GM21529 (cell line): ENCODE measurements around the gene GHRH.

Experiments
- ATAC-seq: cut with Tn5 transposase; IDR thresholded peaks from one replicate; pipeline ENCODE4 v1.9.1; 2021; ENCODE audit not compliant: unreplicated experiment

The GHRH gene

GRCh38 chr20:37209193-37209592 lies 52.4 kb downstream of the GHRH start:
- ATAC-seq, result no peak

GRCh38 chr20:37207171-37207570 lies 54.4 kb downstream of the GHRH start:
- no peak for ATAC-seq

GRCh38 chr20:37205794-37206193 lies 55.8 kb downstream of the GHRH start:
- no peak for ATAC-seq

- ATAC-seq, result no peak
Observed at GRCh38 chr20:37205130-37205529, 56.5 kb downstream of the GHRH start.

- no peak for ATAC-seq
Observed at GRCh38 chr20:37204056-37204455, 57.6 kb downstream of the GHRH start.

GRCh38 chr20:37202267-37202943 lies 59.2 kb downstream of the GHRH start:
- ATAC-seq, result no peak

- no peak for ATAC-seq
Observed at GRCh38 chr20:37201827-37202162, 59.8 kb downstream of the GHRH start.
